ENCODE measurements around the gene TMEM38B.
A peak's percentile ranks its signal among the peaks of the same experiment; 100 is the strongest.
"Not testable (repeated sequence)": the region's sequence is repeated elsewhere in the genome, so short reads cannot be mapped to it uniquely, and the experiment has no call there.

The TMEM38B gene

DNA sequence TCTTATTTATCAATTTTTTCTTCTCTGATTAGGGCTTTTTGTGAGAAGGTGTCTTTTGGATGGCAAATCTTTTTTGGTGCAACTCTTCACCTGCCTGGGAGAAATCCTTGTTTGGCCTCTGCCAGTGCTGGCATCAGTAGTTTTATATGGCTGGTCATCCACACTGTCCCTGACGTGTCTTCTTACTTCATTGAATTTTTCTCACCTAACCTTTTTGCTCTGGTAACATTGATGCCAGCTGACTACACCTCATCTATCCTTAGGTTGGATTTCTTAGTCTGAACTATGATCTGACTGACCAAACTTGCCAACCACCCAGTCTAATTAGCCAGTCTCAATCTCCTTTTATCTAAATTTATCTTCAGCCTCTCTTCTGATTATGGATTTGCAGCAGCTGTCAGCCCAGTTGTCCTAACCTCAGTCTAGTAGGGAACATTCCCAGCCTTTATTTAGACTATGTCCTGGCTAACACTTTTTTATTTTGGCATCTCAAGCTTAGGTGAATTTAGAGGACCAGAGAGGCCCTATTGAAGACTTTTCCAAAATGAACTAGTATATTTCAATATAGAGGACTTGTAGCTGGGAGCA is 10.6 kb upstream of the TMEM38B start:
- no peak for DNase-seq

DNA sequence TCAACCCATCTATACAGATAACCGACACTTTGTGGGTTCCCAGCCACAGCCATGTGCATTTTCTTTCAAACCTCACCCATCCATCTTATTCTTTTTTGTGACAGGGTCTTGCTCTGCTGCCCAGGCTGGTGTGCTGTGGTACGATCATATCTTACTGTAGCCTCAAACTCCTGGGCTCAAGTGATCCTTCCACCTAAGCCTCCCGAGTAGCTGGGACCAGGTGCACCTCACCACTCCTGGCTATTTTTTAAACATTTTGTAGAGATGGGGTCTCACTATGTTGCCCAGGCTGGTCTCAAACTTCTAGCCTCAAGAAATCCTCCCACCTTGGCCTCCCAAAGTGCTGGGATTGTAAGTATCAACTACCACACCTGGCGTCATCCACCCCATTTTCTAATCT is 7.4 kb upstream of the TMEM38B start:
- no peak for DNase-seq

DNA sequence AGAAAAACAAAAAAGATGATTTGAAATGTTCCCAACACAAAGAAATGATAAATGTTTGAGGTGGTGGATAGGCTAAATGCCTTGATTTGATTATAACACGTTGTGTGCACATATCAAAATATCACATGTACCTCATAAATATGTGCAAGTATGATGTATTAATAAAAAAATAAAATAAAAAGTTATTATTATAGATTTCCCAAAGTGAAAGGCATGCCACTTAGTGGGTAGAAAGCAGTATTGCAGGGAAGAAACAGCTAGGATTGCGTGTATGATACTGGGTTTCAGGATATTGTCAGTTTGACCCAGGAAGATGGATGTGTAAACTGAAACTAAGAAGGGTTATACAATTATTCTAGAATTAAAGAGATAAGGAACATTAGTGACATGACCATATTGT is 3.6 kb upstream of the TMEM38B start:
- no peak for DNase-seq

DNA sequence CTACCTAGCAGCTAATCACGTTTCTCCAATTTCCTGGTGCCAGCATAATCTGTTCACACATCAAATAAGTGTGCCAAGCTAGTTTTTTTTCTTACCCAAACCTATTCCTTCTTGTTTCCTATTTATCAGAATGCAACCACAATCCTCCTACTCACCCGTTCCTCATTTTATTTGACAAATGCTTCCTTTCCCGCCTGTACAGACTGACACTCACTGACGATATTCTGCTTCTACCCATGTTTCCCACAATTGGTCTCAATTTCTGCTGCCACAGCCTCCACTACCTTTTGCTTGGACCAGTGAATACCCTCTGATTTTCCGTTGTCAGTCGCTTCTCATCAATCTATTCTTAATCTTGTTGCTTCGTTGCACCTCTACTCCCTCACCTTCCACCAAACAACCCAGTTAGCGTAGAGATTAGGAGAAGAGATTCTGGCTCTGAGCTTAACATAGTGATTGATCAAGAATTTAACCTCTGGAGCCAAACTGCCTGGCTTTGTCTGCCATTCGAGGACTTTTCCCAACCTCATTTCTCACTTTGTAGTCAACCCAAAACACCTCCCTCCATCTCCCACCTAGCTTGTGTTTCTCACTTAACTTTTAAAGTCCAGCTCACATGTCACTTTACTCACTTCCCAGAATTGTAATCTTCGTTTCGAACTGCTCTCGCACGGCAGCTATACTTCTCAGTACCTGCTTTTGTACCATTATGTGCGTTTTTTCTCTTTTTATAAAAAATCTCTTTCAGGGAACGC is 729 bp upstream of the TMEM38B start:
- no peak for DNase-seq

DNA sequence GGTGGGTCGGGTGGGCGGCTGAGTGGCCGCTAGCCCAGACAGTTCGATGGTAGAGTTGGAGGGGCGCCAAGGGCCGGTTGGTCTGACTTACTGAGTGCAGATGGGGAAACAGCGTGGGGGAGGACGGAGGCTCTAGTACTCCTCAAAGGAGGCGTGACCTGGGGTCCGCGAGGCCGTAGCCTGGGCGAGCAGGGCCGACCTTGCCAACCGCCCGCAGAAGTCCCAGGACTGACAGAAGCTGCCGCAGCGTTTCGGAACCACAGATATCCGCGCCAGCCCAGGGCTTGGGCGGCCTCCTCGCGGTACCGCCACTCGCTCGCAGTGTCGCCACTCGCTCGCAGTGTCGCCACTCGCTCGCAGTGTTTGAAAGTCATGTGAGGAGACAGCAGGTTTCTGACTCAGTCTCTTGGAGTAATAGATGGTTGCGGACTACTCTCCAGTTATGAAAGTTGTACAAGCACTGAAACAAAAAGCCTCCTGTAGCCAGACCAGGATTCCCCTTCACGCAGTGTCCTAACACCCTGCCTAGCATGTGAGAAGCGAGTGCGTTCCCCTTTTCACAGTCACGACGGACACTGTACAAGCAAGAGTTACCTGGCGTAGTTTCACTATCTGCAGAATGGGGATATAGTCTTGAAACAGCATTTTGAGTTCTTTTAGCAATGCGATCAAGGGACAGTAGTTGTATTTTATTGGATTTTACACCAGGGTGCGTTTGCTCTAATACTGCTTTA is 674 bp downstream of the TMEM38B start:
- DNase-seq, result peak; percentile 55

DNA sequence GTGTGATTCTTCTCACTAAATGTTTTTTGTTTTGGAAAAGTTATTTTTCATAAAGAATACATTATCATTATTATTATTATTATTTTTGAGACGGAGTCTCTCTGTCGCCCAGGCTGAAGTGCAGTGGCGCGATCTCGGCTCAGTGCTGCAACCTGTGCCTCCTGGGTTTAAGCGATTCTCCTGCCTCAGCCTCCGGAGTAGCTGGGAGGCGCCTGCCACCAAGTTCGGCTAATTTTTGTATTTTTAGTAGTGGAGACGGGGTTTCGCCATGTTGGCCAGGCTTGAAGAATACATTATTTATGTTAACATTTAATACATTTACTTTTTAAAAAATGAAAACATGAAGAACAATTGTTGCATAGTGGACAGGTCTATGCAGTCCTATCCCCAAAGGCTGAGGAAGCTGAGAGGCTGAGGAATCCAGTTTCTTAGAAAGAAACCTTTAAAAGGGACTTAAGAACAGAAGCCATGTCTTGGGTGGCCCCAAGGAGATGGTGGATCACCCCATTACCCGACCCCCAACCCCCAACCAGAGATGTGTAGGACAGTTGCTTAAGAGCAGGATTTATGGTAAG is 2.0 kb downstream of the TMEM38B start:
- DNase-seq, result no peak

DNA sequence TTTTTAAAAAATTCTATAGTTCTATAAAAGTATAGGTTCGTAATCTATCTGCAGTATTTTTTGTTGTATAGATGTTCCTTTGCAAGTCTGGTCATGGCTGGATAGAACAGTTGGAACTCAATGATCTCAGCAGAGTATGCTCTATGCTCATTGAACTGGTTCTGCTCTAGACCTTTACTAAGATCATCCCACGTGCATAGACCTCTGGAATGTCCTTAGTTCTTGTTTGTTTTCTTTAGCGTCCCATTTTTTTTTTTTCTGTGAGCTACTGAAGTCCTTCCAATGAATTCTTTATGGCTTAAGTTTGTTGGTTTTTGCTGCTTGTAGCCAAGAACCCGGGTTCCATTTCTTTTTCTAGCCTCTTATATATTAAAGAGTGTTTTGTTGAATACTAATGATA is 3.5 kb downstream of the TMEM38B start:
- no peak for DNase-seq

DNA sequence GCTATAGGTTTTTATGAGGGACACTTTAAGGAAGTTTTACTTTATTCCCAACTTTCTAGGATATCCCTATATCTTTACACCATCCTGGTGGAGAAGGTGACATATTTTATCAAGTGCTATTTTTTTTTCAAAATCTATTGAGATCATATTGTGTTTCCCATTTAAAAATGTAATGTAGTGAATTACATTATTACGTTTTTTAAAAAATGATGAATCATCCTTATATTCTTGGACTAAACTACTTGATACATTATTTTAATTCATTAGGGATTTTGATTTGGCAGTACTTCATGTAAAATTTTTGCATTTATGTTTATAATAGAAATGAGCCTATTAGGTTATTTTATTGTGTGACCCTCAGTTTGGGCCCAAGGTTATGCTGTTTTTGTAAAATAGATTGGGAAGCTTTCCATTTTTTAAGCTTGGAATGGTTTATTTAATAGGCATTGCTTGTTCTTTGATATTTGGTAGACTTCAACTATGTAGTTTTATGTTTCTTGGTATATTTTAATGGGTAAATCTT is 4.1 kb downstream of the TMEM38B start:
- DNase-seq, result no peak

DNA sequence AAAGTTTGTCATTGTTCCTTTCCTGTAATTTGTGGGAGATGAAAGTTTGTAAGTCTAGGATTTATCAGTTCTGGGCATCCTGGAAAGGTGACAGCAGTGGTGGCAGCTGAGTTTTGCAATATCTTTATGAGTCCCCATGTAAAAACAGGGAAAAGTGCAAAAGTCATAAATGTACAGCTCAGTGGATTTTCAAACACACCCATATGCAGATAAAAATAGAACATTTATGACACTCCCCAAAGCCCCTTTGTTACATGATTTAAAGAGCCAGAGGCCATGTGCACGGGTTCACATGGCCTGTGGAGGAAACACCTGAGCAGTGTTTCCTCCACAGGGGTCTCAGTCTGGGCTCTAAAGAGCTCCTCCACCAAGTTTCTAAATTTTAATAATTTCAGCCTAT is 6.3 kb downstream of the TMEM38B start:
- DNase-seq, result no peak

DNA sequence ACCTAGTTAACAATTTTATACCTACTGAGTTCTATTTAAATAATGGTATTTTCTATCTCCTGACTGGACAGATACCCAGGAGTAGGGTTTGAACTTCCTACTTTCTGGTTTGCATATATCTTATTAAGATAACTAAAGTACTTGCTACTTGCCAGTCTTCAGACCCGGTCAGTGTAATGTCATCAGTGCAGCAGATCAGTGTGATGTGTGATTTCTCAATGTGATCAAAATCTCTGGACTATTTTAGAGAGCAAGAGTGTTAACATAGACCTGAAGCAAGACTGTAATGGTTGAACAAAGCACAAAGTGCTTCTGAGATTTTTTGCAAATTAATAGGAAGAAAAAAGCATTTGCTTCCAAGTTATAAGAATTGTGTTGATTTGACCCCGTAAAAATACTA is 6.8 kb downstream of the TMEM38B start:
- no peak for DNase-seq

DNA sequence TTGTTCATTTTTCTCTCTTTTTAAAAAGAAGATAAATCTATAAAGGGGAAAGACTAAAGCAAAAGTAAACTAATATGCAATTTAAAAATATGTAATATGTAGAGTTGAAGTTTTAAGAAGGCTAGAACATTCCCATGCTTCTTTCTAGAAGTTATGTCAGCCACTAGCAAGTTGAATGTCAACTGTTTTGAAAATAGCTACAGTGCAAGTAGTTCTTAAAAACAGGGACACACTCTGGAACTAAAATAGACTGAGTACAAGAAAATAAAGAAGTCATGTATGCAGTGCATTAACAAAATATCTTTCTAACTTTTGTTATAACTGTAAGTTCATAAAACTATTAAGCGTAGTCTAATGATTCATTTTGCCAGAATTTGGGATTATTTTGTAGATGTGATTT is 7.9 kb downstream of the TMEM38B start:
- DNase-seq, result no peak

DNA sequence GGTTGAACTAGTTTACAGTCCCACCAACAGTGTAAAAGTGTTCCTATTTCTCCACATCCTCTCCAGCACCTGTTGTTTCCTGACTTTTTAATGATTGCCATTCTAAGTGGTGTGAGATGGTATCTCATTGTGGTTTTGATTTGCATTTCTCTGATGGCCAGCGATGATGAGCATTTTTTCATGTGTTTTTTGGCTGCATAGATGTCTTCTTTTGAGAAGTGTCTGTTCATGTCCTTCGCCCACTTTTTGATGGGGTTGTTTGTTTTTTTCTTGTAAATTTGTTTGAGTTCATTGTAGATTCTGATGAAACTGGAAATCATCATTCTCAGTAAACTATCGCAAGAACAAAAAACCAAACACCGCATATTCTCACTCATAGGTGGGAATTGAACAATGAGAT is 9.3 kb downstream of the TMEM38B start:
- not testable (repeated sequence) for DNase-seq

DNA sequence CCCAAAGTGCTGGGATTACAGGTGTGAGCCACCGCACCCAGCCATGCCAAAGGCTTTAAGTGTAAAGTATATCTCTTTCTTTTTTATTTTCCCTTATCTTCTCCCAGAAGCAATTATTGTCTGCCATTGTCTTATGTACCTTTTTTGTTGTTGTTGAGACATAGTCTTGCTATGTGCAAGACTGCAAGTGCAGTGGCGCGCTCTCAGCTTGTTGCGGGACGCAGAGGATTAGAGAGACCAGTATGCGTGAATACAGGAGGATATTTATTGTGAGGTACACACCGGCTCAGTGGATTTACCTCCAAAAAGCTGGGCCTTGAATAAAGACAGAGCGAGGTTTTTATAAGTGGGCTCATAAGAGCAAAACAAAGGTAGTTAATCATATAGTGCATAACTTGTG is 11.8 kb downstream of the TMEM38B start:
- no peak for DNase-seq

DNA sequence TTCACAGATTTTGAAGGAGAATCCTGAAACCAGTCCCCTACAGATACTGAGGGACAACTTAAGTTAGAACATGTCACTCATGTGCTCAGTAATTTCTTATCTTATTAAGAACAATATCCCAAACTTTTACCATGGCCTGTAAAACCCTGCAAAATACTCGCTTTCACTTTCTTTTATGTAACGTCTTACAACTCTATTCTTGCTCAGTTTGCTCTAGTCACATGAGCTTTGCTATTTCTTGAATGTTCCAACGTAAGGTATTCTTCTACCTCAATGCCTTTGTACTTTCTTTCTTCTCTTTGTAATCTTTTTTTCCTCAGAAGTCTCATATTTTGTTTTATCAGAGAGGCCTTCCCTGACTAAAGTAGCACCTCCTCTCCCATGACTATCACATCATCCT is 14.1 kb downstream of the TMEM38B start:
- no peak for DNase-seq

DNA sequence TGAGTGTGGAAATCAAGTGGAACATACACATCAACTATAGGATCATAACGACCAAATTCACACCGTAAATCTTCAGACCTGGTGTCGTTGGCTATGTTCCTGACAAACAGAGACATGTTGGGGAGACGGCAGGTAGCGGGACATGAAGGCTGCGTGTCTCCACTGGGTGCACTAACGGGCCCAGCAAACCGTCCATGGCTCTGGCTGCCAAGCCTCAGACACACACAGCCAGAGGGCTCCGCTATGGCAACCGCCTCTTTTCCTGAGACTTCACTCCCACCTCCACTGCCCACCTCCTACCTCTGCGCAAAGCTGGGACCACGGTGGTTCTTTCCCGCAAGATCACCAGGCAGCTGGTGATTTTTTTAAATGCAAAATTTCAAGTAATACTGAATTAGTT is 16.3 kb downstream of the TMEM38B start:
- DNase-seq, result no peak

DNA sequence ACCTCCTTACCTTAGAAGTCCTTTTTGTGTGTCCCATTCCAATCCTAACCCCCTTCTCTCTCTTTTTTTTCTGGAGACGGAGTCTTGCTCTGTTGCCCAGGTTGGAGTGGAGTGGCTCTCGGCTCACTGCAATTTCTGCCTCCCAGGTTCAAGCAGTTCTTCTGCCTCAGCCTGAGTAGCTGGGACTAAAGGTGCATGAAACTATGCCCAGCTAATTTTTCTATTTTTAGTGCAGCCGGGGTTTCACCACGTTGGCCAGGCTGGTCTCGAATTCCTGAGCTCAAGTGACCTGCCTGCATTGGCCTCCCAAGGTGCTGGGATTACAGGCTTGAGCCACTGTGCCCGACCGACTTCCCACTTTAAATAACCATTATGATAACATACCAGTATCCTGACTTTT is 17.5 kb downstream of the TMEM38B start:
- DNase-seq, result no peak

DNA sequence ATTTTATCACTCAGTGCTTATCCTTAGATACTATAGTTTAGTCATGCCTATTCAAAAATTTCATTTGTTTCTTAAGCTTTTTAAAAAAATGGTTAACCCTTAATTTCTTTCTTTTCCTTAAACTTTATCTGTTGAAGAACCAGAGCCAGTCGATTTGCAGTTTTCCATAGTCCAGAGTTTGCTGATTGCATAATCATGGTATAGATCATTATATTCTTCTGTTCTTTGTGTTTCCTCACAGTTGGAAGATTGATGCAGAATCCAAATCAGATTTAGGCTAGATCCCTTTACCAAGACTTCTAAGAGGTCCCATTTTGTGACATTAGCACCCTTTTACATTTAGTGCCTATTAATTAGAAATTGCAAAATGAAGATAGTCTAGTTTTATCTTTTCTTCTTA is 18.0 kb downstream of the TMEM38B start:
- DNase-seq, result no peak

DNA sequence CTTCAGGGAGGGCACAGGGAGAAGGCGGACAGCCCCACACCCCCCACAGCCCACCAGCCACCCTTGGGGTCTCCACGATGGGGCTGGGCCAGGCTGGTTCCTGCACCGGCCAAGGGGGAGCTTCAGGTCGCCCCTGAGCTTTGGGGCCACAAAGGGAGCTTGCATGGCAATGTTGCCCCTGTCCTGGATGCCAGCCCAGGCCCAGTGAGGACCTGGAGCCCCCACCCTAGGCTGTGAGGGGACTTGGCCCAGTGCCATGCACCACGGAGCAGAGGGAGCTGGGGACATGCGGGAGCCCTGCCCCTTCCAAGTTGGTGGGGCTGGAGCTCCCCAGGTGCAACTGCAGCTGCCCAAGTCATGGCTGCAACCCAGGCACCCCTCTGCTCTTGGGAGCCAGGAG is 18.4 kb downstream of the TMEM38B start:
- DNase-seq, result no peak

DNA sequence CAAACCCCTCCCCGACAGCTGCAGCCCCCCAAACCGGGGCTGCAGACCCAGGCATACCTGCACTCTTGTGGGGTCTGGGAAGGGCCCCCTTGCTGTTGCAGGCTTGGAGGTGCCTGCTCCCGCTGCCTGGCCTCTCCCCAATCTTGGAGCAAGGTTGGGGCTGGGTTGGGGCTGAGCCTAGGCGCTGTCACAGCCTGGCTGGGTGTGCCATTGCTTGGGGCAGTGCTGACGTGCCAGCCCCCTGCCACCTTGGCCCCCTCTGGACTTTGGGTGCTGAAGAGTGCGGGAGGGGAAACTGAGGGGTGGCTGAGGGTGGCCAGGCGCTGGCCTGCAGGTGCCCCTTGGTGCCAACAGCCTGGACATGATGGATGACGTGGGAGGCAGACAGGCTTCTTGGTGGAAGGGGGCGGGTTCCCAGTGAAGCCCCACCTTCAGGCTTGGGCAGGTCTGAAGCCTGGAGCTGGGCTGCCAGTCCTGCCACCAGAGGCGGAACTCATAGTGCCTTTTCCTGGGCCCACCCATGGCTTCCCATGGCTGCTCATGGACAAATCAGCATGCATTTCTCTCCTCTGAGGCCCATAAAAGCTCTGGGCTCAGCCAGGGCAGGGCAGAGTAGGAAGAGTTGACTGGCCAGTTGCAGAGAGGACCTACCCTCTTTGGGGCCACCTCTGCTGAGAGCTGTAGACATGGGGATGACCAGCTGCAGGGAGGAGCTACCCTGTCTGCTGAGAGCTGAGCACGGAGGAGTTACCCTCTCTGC is 19.1 kb downstream of the TMEM38B start:
- DNase-seq, result no peak

DNA sequence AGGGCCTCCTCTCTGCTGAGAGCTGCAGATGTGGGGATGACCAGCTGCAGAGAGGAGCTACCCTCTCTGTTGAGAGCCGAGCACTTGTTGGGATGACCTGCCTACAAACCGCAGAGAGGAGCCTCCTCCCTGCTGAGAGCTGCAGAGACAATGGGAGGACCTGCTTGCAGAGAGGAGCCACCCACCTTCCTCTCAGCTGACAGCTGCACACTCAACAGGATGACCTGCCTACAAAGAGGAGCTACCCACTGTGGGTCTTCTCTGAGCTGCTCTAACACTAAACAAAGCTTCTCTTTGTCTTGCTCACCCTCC is 19.6 kb downstream of the TMEM38B start:
- no peak for DNase-seq

DNA sequence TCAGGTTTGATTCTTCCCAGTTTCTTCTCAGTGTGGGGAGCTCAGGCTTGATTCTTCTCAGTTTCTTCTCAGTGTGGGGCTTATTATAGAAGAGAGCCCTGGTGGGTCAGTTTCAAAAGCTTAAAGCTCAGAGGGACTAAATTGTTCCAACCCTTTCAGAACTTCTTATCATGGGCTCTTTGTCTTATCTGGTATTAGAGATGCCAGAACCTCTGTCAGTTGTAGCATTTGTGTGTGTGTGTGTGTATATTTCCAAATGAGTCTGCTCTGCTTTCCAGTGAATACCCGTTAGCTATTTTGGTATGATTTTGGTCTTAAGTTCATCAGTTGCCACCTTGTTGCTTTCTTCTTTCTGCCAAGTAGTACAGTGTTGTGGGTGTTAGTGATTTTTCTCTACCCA is 21.8 kb downstream of the TMEM38B start:
- no peak for DNase-seq

DNA sequence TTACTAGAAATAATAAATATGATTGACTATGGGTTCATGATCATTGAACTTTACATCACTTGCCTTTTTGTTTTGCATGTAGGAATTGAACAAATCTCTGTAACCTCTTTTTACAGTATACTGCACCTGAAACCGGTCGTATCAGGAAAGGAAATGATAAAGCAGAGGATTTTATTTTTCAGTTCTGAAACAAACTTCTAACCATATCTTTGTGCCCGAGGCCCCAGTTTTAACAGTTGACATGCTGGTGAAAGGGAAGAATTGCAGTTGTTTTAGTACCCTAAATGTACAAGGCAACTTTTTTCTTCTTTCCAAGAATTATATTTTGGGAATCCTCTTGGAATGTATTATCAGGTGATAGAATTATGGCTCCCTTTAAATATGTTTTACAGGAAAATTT is 27.8 kb downstream of the TMEM38B start:
- no peak for DNase-seq

DNA sequence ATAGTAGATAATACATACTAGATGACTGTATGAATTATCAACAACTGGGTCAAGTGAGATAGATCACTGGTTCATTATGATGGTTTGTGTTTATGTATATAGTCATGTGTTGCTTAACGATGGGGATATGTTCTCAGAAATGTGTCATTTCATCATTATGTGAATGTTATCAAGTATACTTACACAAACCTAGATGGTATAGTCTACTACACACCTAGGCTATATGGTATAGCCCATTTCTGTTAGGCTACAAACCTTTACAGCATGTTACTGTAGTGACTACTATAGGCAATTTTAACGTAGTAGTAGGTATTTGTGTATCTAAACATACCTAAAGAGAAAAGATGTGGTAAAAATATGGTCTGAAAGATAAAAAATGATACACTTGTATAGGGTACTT is 31.0 kb downstream of the TMEM38B start:
- no peak for DNase-seq

All from activated CD4-positive, alpha-beta T cell treated with anti-CD3 and anti-CD28 coated beads for 48 hours (primary cell).